Keratinocyte (primary cell): ENCODE results near the gene TCF7. TPM values are rescaled to one million over a fixed set of nuclear protein-coding genes. Genes with fewer than 3 reads are reported as not detected.

Source experiments
- DNase-seq: peaks from one replicate; pipeline ENCODE4 v3.0.0-alpha.2; 2011; ENCODE audit warnings: low read depth, missing footprints, low spot score
- FAIRE-seq: peaks from 2 replicates; lab custom pipeline; 2011; peaks lifted over from hg19 to GRCh38; lab: Jason Lieb, UNC
- H2AFZ ChIP-seq: 2 replicates; pipeline ENCODE4 v1.6.0; 2012; ENCODE audit warnings: low read length, control low read depth, inconsistent platforms; ENCODE audit not compliant: control insufficient read depth
- H3K27ac ChIP-seq: 2 replicates; pipeline ENCODE4 v1.5.1; 2011; ENCODE audit warnings: low read length; ENCODE audit not compliant: control insufficient read depth, insufficient read depth
- H3K27me3 ChIP-seq: 3 replicates; pipeline ENCODE4 v1.6.0; 2011; ENCODE audit warnings: low read length; ENCODE audit not compliant: control insufficient read depth, insufficient read depth; ENCODE audit errors: extremely low read depth
- H3K36me3 ChIP-seq, 2 experiments: 2 replicates in 1 of 2; 3 replicates in 1 of 2; pipeline ENCODE4 v1.5.1; 2011; ENCODE audit warnings: low read length in 2 of 2, mild to moderate bottlenecking in 1 of 2; ENCODE audit not compliant: control insufficient read depth in 2 of 2, insufficient read depth in 2 of 2; ENCODE audit errors: extremely low read depth in 1 of 2
- H3K4me1 ChIP-seq: 3 replicates; pipeline ENCODE4 v1.5.1; 2011; ENCODE audit warnings: low read length; ENCODE audit not compliant: control insufficient read depth, insufficient read depth; ENCODE audit errors: extremely low read depth
- H3K4me2 ChIP-seq: 3 replicates; pipeline ENCODE4 v1.6.0; 2011; ENCODE audit warnings: low read depth, low read length; ENCODE audit not compliant: control insufficient read depth, insufficient read depth; ENCODE audit errors: extremely low read depth
- H3K4me3 ChIP-seq, 3 experiments: fragments of 200-600 bp in 1 of 3; sonication (generic) in 1 of 3; 2 replicates in 2 of 3; 3 replicates in 1 of 3; pipeline ENCODE4 v1.5.1; 2011 to 2016; ENCODE audit warnings: low read length in 3 of 3, mild to moderate bottlenecking in 3 of 3, control low read depth in 2 of 3, inconsistent platforms in 1 of 3, low read depth in 1 of 3, mixed read lengths in 1 of 3, mixed run types in 1 of 3, moderate library complexity in 1 of 3; ENCODE audit not compliant: control insufficient read depth in 2 of 3, insufficient read depth in 2 of 3; ENCODE audit errors: extremely low read depth in 1 of 3
- H3K79me2 ChIP-seq: 2 replicates; pipeline ENCODE4 v1.6.0; 2012; ENCODE audit warnings: low read length; ENCODE audit not compliant: control insufficient read depth, insufficient read depth
- H3K9ac ChIP-seq: 3 replicates; pipeline ENCODE4 v1.6.0; 2011; ENCODE audit warnings: low read length; ENCODE audit not compliant: control insufficient read depth, insufficient read depth; ENCODE audit errors: extremely low read depth
- H3K9me1 ChIP-seq: 3 replicates; pipeline ENCODE4 v1.6.0; 2011; ENCODE audit warnings: low read length; ENCODE audit not compliant: control insufficient read depth, insufficient read depth; ENCODE audit errors: extremely low read depth
- H3K9me3 ChIP-seq: 2 replicates; pipeline ENCODE4 v1.5.1; 2012; ENCODE audit warnings: low read depth, low read length; ENCODE audit not compliant: control insufficient read depth
- H4K20me1 ChIP-seq: 3 replicates; pipeline ENCODE4 v1.6.0; 2011; ENCODE audit warnings: low read length; ENCODE audit not compliant: control insufficient read depth, insufficient read depth; ENCODE audit errors: extremely low read depth
- CTCF ChIP-seq, 3 experiments: IDR thresholded peaks in 1 of 3; conservative IDR thresholded peaks in 1 of 3; optimal IDR thresholded peaks in 1 of 3; 2 replicates in 2 of 3; 3 replicates in 1 of 3; pipeline versions ENCODE3 to v1.5.1; 2011; ENCODE audit warnings: low read length in 3 of 3, mild to moderate bottlenecking in 3 of 3, moderate library complexity in 2 of 3, control low read depth in 1 of 3, inconsistent platforms in 1 of 3; ENCODE audit not compliant: insufficient read depth in 2 of 3; ENCODE audit errors: extremely low read depth in 1 of 3
- EZH2 ChIP-seq: IDR thresholded peaks from one replicate; pipeline ENCODE4 v1.6.1; 2012; ENCODE audit warnings: inconsistent platforms, mild to moderate bottlenecking, low read length, moderate library complexity
- dilution Hi-C: fragments of 300-500 bp; cut with MboI; formaldehyde crosslinking; loops from one replicate; pipeline ENCODE4 v1.7.0; 2020; ENCODE audit warnings: low sequenced_read_pairs; ENCODE audit not compliant: extremely low pct_ligation_motif_present
- polyA plus RNA-seq, 5 experiments: library from polyadenylated mRNA; depleted of rRNA in 3 of 5; stranded (reverse) in 3 of 5; stranded (forward) in 1 of 5; unstranded in 1 of 5; fragments of >200 nt; gene quantifications; 1 replicate in 1 of 5; 2 replicates in 3 of 5; 3 replicates in 1 of 5; pipeline versions ENCODE4 v1.2.1 to v1.2.3, GENCODE V29; 2011 to 2012; ENCODE audit warnings: missing spikeins in 2 of 5, low read depth in 1 of 5, low replicate concordance in 1 of 5

The TCF7 gene
- polyA plus RNA-seq, 1 donor (not counting 4 experiments of a cell fraction or from before 2014, with no cell fraction given) = 0.84 TPM

- no peak overlapping the region for H3K27ac ChIP-seq
- DNase-seq (no peak), FAIRE-seq (no peak)
- peaks cover 13% of the 10 kb centered on the region for H3K79me2 ChIP-seq
- H3K27me3 ChIP-seq = no peaks in the 10 kb centered on the region
- no peak overlapping the region for H3K4me3 ChIP-seq
- H3K9me3 ChIP-seq = no peaks in the 10 kb centered on the region
- H2AFZ ChIP-seq = no peak overlapping the region
- H3K9me1 ChIP-seq = no peaks in the 10 kb centered on the region
- TF ChIP-seq CTCF (optimal IDR thresholded peaks at IDR 0.05 in 1 of 3, IDR thresholded peaks at IDR 0.05 in 1 of 3, conservative IDR thresholded peaks at IDR 0.05 in 1 of 3; ENCODE audit: extremely low read depth in 1 of 3, insufficient read depth in 2 of 3, low read length in 3 of 3) (no peak), EZH2 (no peak)
- H3K4me1 ChIP-seq = no peaks in the 10 kb centered on the region
- H4K20me1 ChIP-seq = peaks cover 19% of the 10 kb centered on the region
- peaks cover 33 to 37% of the 10 kb centered on the region in 2 experiments for H3K36me3 ChIP-seq
- H3K4me2 ChIP-seq = no peak overlapping the region
- no peak overlapping the region for H3K9ac ChIP-seq
- dilution Hi-C loops = no loop called here
These were observed 32.4 kb downstream of the TCF7 start for GRCh38 chr5:134146651-134147518.

GRCh38 chr5:134148316-134148715 is 33.8 kb downstream of the TCF7 start:
- TF ChIP-seq EZH2 (no peak), CTCF (optimal IDR thresholded peaks at IDR 0.05 in 1 of 3, IDR thresholded peaks at IDR 0.05 in 1 of 3, conservative IDR thresholded peaks at IDR 0.05 in 1 of 3; ENCODE audit: extremely low read depth in 1 of 3, insufficient read depth in 2 of 3, low read length in 3 of 3) (no peak)
- FAIRE-seq (no peak), DNase-seq (no peak)
- H3K4me1 ChIP-seq = no peaks in the 10 kb centered on the region
- H3K4me3 ChIP-seq = no peak overlapping the region
- H4K20me1 ChIP-seq = peaks cover 19% of the 10 kb centered on the region
- peaks cover 31 to 33% of the 10 kb centered on the region in 2 experiments for H3K36me3 ChIP-seq
- H3K4me2 ChIP-seq = no peak overlapping the region
- no peak overlapping the region for H3K27ac ChIP-seq
- dilution Hi-C loops = no loop called here
- H3K9ac ChIP-seq = no peak overlapping the region
- H3K27me3 ChIP-seq = no peaks in the 10 kb centered on the region
- no peaks in the 10 kb centered on the region for H3K9me3 ChIP-seq
- no peak overlapping the region for H2AFZ ChIP-seq
- H3K9me1 ChIP-seq = no peaks in the 10 kb centered on the region
- peaks cover 15% of the 10 kb centered on the region for H3K79me2 ChIP-seq
